ENCODE results near the gene DDX18. TPM values are rescaled to one million over a fixed set of nuclear protein-coding genes. Genes with fewer than 3 reads are reported as not detected.
"Not testable (repeated sequence)": the region's sequence is repeated elsewhere in the genome, so short reads cannot be mapped to it uniquely, and the experiment has no call there.

Gene DDX18
- total RNA-seq, result 100 to 1,000 TPM; 159 TPM

GRCh38 chr2:117814417-117815264, at the start of gene DDX18:
TSS of gene DDX18 (plus strand) at chr2:117814691. CDS start at chr2:117814778, 87 bp downstream.
- CTCF ChIA-PET, result interaction anchor here (0.8 to 2.0 kb wide), 9 partner anchors 11 to 200 kb away, joined by 3 to 14 read pairs (median 3); partner anchors contain the start of gene CCDC93
- POLR2A ChIA-PET, result interaction anchor here (0.7 to 1.6 kb wide), 2 partner anchors 188 to 200 kb away, joined by 3 to 9 read pairs; partner anchors contain the start of gene CCDC93

- POLR2A ChIA-PET, result no interaction called here
- CTCF ChIA-PET, result no interaction called here
These were observed 43.8 kb upstream of the DDX18 start for GRCh38 chr2:117770730-117771129.

- ChIA-PET POLR2A (no interaction called here), CTCF (no interaction called here)
These were observed 42.4 kb upstream of the DDX18 start for GRCh38 chr2:117771969-117772630.

GRCh38 chr2:117774716-117775115, 39.8 kb upstream of the DDX18 start:
- ChIA-PET CTCF (no interaction called here), POLR2A (no interaction called here)

GRCh38 chr2:117775703-117776219, 38.7 kb upstream of the DDX18 start:
- ChIA-PET POLR2A (no interaction called here), CTCF (no interaction called here)

GRCh38 chr2:117776888-117777287, 37.6 kb upstream of the DDX18 start:
- CTCF ChIA-PET, result no interaction called here
- POLR2A ChIA-PET, result no interaction called here

GRCh38 chr2:117785740-117786139, 28.8 kb upstream of the DDX18 start:
- CTCF ChIA-PET, result interaction anchor here (1.2 kb wide), 1 partner anchor 143 kb away, joined by 3 read pairs; no protein-coding TSS in a partner anchor
- POLR2A ChIA-PET, result no interaction called here

GRCh38 chr2:117786520-117786919, 28.0 kb upstream of the DDX18 start:
- ChIA-PET POLR2A (no interaction called here), CTCF (no interaction called here)

- POLR2A ChIA-PET, result no interaction called here
- CTCF ChIA-PET, result no interaction called here
These were observed 25.0 kb upstream of the DDX18 start for GRCh38 chr2:117789505-117789904.

- ChIA-PET CTCF (no interaction called here), POLR2A (no interaction called here)
These were observed 19.8 kb upstream of the DDX18 start for GRCh38 chr2:117794668-117795067.

- ChIA-PET POLR2A (no interaction called here), CTCF (no interaction called here)
These were observed 12.7 kb upstream of the DDX18 start for GRCh38 chr2:117801826-117802225.

- POLR2A ChIA-PET, result not testable (repeated sequence)
- CTCF ChIA-PET, result interaction anchor here (1.3 kb wide), 1 partner anchor 11 kb away, joined by 4 read pairs; the partner anchor contains the start of gene DDX18
These were observed 10.7 kb upstream of the DDX18 start for GRCh38 chr2:117803644-117804325.

- CTCF ChIA-PET, result no interaction called here
- POLR2A ChIA-PET, result no interaction called here
These were observed 2.0 kb upstream of the DDX18 start for GRCh38 chr2:117812443-117812842.

GRCh38 chr2:117815946-117816345, 1.5 kb downstream of the DDX18 start:
- CTCF ChIA-PET, result interaction anchor here (2.0 kb wide), 1 partner anchor 188 kb away, joined by 14 read pairs; no protein-coding TSS in a partner anchor
- POLR2A ChIA-PET, result no interaction called here

- ChIA-PET POLR2A (no interaction called here), CTCF (no interaction called here)
These were observed 4.4 kb downstream of the DDX18 start for GRCh38 chr2:117818921-117819320.

GRCh38 chr2:117820444-117820843, 6.0 kb downstream of the DDX18 start:
- ChIA-PET POLR2A (no interaction called here), CTCF (no interaction called here)

GRCh38 chr2:117825437-117825836, 10.9 kb downstream of the DDX18 start:
- CTCF ChIA-PET, result interaction anchor here (0.6 to 2.1 kb wide), 2 partner anchors 11 to 303 kb away, joined by 3 to 6 read pairs; partner anchors contain the start of gene DDX18
- POLR2A ChIA-PET, result no interaction called here

- CTCF ChIA-PET, result interaction anchor here (2.1 kb wide), 1 partner anchor 13 kb away, joined by 6 read pairs; the partner anchor contains the start of gene DDX18
- POLR2A ChIA-PET, result not testable (repeated sequence)
These were observed 13.0 kb downstream of the DDX18 start for GRCh38 chr2:117827464-117827863.

- ChIA-PET POLR2A (no interaction called here), CTCF (no interaction called here)
These were observed 14.4 kb downstream of the DDX18 start for GRCh38 chr2:117828870-117829269.

GRCh38 chr2:117832332-117832731, 17.8 kb downstream of the DDX18 start:
- ChIA-PET CTCF (no interaction called here), POLR2A (no interaction called here)
